ENCODE results near the gene UNCX.

DNA sequence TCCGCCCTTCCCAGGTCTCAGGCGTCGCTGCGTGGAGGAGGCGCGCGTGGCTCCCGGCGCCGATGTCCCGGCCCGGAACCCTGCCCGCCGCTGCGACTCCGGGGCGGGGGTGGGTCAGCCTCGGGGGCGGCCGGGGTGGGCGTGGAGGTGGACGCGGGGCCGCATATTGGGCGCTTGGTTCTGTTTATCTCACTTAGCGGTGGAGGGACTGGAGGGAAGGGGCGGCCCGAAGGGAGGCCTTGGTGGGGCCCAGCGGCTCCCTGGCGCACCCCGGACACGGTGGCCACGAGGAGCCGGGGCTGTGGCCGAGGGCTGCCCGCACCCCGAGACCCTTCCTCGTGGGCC, 8.6 kb downstream of the UNCX start:
- TF ChIP-seq CTCF (IDR thresholded peaks at IDR 0.05) (no peak), POLR2A (IDR thresholded peaks at IDR 0.05) (no peak)

Measured in lower leg skin (tissue), 3 donors.